DOHH2 (cell line): ENCODE data around the gene EPHB4.
"Not testable (repeated sequence)": the region's sequence is repeated elsewhere in the genome, so short reads cannot be mapped to it uniquely, and the experiment has no call there.

Experiments
- H3F3A ChIP-seq: fragments of 200-600 bp; sonication (generic), shearing (Covaris generic); 2 replicates; pipeline ENCODE4 v1.6.0; 2016; ENCODE audit warnings: antibody characterized with exemption, mild to moderate bottlenecking; ENCODE audit not compliant: control insufficient read depth, insufficient read depth
- H3K27ac ChIP-seq: fragments of 200-600 bp; sonication (generic); 2 replicates; pipeline ENCODE4 v1.5.1; 2014; ENCODE audit warnings: low read depth, mild to moderate bottlenecking, low read length, moderate library complexity
- H3K27me3 ChIP-seq: fragments of 200-600 bp; sonication (generic); 2 replicates; pipeline ENCODE4 v1.6.1; 2014; ENCODE audit warnings: mild to moderate bottlenecking, low read length, mixed read lengths; ENCODE audit not compliant: control insufficient read depth
- H3K36me3 ChIP-seq: fragments of 200-600 bp; sonication (generic); 2 replicates; pipeline ENCODE4 v1.6.1; 2014; ENCODE audit warnings: mild to moderate bottlenecking, low read length, moderate library complexity, mixed read lengths; ENCODE audit not compliant: control insufficient read depth
- H3K4me1 ChIP-seq: fragments of 200-600 bp; sonication (generic); 2 replicates; pipeline ENCODE4 v1.6.1; 2014; ENCODE audit warnings: mild to moderate bottlenecking, low read length, mixed read lengths; ENCODE audit not compliant: control insufficient read depth
- H3K4me2 ChIP-seq: fragments of 200-600 bp; sonication (generic); 2 replicates; pipeline ENCODE4 v1.6.0; 2014; ENCODE audit warnings: mild to moderate bottlenecking, low read length, moderate library complexity
- H3K4me3 ChIP-seq: fragments of 200-600 bp; sonication (generic); 2 replicates; pipeline ENCODE4 v1.5.1; 2014; ENCODE audit warnings: mild to moderate bottlenecking, low read length, mixed read lengths
- H3K79me2 ChIP-seq: fragments of 200-600 bp; sonication (generic); 2 replicates; pipeline ENCODE4 v1.6.1; 2014; ENCODE audit warnings: mild to moderate bottlenecking, low read length, mixed read lengths; ENCODE audit not compliant: control insufficient read depth
- H3K9me2 ChIP-seq: fragments of 200-600 bp; sonication (generic); replicated peaks from 2 replicates; pipeline ENCODE4 v1.6.1; 2014; ENCODE audit warnings: mild to moderate bottlenecking, low read length, mixed read lengths; ENCODE audit not compliant: control insufficient read depth
- H3K9me3 ChIP-seq: fragments of 200-600 bp; sonication (generic); 2 replicates; pipeline ENCODE4 v1.6.1; 2014; ENCODE audit warnings: antibody characterized with exemption, low read length, mixed read lengths; ENCODE audit not compliant: control insufficient read depth, insufficient read depth
- H4K20me1 ChIP-seq: fragments of 200-600 bp; sonication (generic); 2 replicates; pipeline ENCODE4 v1.6.0; 2014; ENCODE audit warnings: low read depth, mild to moderate bottlenecking, antibody characterized with exemption, low read length, moderate library complexity; ENCODE audit not compliant: control insufficient read depth, insufficient read depth
- CTCF ChIP-seq: fragments of 200-600 bp; sonication (generic); IDR thresholded peaks from one replicate; pipeline ENCODE4 v1.5.1; 2014; ENCODE audit warnings: antibody characterized with exemption, mild to moderate bottlenecking, low read depth, low read length; ENCODE audit not compliant: poor library complexity, severe bottlenecking
- EZH2phosphoT487 ChIP-seq: fragments of 200-600 bp; sonication (generic); IDR thresholded peaks from 2 replicates; pipeline ENCODE4 v1.6.1; 2017; ENCODE audit warnings: borderline replicate concordance, mild to moderate bottlenecking, antibody characterized with exemption, low read length, moderate library complexity, mixed read lengths

EPHB4 gene

GRCh38 chr7:100856871-100857282 is 29.6 kb upstream of the EPHB4 start:
- H3K27me3 ChIP-seq = no peaks in the 10 kb centered on the region
- H3K79me2 ChIP-seq = peaks cover 25% of the 10 kb centered on the region
- H3K4me3 ChIP-seq = no peak overlapping the region
- TF ChIP-seq CTCF (no peak), EZH2phosphoT487 (no peak)
- peaks cover 5% of the 10 kb centered on the region; the same call in 1 of the 2 replicates for H3F3A ChIP-seq
- no peaks in the 10 kb centered on the region for H3K9me3 ChIP-seq
- H3K4me1 ChIP-seq = peaks cover 24% of the 10 kb centered on the region
- peaks cover 20% of the 10 kb centered on the region for H3K36me3 ChIP-seq
- H4K20me1 ChIP-seq = 0 out of 2 replicates have a peak, but pooled peaks cover 6% of the 10 kb centered on the region
- H3K9me2 ChIP-seq = no peaks in the 10 kb centered on the region
- no peak overlapping the region for H3K4me2 ChIP-seq
- no peak overlapping the region for H3K27ac ChIP-seq

GRCh38 chr7:100855515-100855914 is 28.2 kb upstream of the EPHB4 start:
- Histone ChIP-seq H3K4me1 (peaks cover 22% of the 10 kb centered on the region), H3K9me2 (no peaks in the 10 kb centered on the region), H3K4me3 (no peak overlapping the region), H3K9me3 (no peaks in the 10 kb centered on the region), H3F3A (peaks cover 7% of the 10 kb centered on the region; the same call in 1 of the 2 replicates), H3K27ac (no peak overlapping the region), H3K27me3 (no peaks in the 10 kb centered on the region), H3K79me2 (peaks cover 25% of the 10 kb centered on the region), H3K36me3 (peaks cover 14% of the 10 kb centered on the region), H4K20me1 (0 out of 2 replicates have a peak, but pooled peaks cover 6% of the 10 kb centered on the region), H3K4me2 (no peak overlapping the region)
- no peak for TF ChIP-seq EZH2phosphoT487
- TF ChIP-seq CTCF = no peak

GRCh38 chr7:100854899-100855298 is 27.6 kb upstream of the EPHB4 start:
- H3K9me3 ChIP-seq, H3K9me2 ChIP-seq, H4K20me1 ChIP-seq, H3K36me3 ChIP-seq, H3K4me3 ChIP-seq, H3K27ac ChIP-seq, H3K27me3 ChIP-seq, H3F3A ChIP-seq, H3K4me2 ChIP-seq: not testable (repeated sequence)
- peaks cover 22% of the 10 kb centered on the region for H3K4me1 ChIP-seq
- peaks cover 25% of the 10 kb centered on the region for H3K79me2 ChIP-seq

- peaks cover 7% of the 10 kb centered on the region; the same call in 1 of the 2 replicates for H3F3A ChIP-seq
- peaks cover 6% of the 10 kb centered on the region; the same call in 1 of the 2 replicates for H3K36me3 ChIP-seq
- TF ChIP-seq EZH2phosphoT487 (no peak), CTCF (no peak)
- 0 out of 2 replicates have a peak, but pooled peaks cover 6% of the 10 kb centered on the region for H4K20me1 ChIP-seq
- H3K4me3 ChIP-seq = no peak overlapping the region
- peaks cover 22% of the 10 kb centered on the region for H3K4me1 ChIP-seq
- peaks cover 25% of the 10 kb centered on the region for H3K79me2 ChIP-seq
- H3K9me2 ChIP-seq = no peaks in the 10 kb centered on the region
- no peak overlapping the region for H3K27ac ChIP-seq
- no peaks in the 10 kb centered on the region for H3K27me3 ChIP-seq
- no peaks in the 10 kb centered on the region for H3K9me3 ChIP-seq
- peak overlapping the region; percentile 97 for H3K4me2 ChIP-seq
Measured at GRCh38 chr7:100854146-100854895, 27.0 kb upstream of the EPHB4 start.
